CD4-positive, alpha-beta T cell treated with Interleukin-6 at 100 ng/mL for 8 hours (primary cell): Measurements from ENCODE around the gene SPRY2.
A peak's percentile ranks its signal among the peaks of the same experiment; 100 is the strongest.
"Not testable (repeated sequence)": the region's sequence is repeated elsewhere in the genome, so short reads cannot be mapped to it uniquely, and the experiment has no call there.

ENCODE experiments used
- DNase-seq: peaks from one replicate; pipeline ENCODE4 v3.0.0-alpha.2; 2020; ENCODE audit warnings: mixed read lengths, low spot score

Gene SPRY2

DNA sequence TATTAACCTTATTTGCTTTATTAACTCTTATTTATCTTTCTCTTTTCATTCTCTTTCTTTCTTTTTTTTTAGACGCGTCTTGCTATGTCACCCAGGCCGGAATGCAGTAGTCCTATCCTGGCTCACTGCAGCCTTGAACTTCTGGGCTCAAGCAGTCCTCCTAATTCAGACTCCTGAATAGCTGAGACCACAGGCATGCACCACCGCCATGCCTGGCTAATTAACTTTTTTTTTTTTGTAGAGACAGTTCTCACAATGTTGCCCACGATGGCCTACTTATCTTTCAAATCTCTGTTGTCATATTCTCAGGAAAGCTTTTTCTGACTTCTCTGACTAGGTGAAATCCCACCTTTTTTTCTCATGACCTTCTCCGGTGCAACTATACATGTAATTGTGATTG, 7.8 kb upstream of the SPRY2 start:
- DNase-seq = no peak

- no peak for DNase-seq
Observed at GRCh38 chr13:80348314-80348713, 7.4 kb upstream of the SPRY2 start.

- no peak for DNase-seq
Observed at GRCh38 chr13:80345771-80346510, 5.0 kb upstream of the SPRY2 start.

- DNase-seq = not testable (repeated sequence)
Observed at GRCh38 chr13:80344032-80344431, 3.1 kb upstream of the SPRY2 start.

GRCh38 chr13:80342471-80343371, 1.8 kb upstream of the SPRY2 start:
- peak; percentile 36 for DNase-seq

DNA sequence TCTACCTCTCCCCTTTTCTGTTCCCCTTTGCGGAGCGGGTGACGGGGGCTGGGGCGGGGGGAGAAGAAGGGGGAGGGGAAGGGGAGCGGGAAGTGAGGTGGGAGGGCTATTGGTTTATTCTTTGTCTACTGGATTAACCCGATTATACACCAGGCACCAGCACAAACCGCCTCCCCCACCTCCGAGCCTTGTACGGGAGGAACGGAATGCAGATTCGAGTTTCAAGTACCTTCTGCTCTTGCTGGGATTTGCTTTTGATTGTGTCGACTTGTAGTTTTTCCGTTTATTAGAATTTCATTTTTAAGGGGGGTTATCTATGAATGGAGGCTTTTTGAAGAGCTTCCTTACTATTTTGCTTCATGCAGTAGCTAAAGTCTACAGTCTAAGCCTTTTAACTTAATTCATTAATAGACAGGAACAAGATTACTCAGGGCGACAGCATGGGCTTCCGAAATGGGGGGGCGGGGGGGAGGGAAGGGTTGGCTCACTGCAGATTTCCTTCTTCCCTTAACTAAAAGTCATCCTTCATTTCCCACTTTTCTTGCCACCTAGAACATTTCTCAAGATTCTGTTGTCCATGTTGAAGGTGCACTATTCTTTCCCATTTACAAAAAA, 937 bp upstream of the SPRY2 start:
- DNase-seq = no peak

GRCh38 chr13:80340651-80341100, 250 bp downstream of the SPRY2 start:
- no peak for DNase-seq

DNA sequence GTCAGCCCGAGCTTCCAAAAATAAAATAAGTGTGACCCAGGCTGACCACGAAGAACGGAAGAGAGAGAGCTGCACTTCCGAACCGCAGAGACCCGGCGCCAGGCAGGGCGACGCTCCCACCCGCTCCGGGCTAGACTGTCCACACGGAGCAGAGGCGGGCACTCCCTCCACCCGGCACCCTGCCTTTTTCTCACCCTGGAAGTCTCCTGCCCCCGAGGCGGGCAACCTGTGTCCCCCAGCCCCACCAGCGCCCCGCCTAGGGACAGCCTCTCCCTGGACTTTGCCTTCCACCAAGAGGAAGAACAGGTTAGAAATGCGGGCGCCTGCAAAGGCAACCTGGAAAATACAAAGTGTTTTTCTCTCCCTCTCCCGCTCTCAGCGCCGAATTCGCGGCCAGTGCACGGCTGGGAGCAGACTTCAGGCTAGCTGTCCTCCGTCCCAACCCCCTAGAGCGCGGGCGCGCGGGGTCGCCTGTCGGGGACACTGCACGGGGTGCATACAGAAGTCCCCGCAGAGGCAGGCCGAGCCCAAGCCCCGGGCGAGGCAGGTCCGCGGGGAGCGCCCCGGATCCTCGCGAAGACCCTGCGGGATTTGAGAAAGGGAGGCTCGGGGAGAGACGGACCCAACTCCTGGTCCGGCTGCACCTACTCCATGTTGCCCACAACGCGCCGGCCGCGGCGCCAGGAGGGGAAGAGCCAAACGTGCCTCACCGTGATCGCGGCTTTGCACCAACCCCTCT, 845 bp downstream of the SPRY2 start:
- no peak for DNase-seq

DNA sequence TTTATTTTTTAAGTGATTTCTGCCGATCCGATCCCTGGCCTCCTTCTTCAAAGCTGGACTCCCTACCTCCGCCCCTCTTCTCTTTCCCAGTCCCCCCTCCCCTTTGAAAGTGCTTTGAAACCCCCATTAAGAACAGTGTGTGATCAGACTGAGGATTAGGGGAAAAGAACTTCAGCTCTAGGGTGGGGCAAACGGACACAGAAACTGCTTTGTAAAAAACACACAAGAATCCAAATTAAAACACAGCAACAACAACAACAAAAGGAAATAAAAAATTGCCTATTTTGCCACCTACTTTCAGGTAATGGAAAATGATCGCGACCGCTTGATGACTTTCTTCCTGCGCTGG, 1.4 kb downstream of the SPRY2 start:
- no peak for DNase-seq

DNA sequence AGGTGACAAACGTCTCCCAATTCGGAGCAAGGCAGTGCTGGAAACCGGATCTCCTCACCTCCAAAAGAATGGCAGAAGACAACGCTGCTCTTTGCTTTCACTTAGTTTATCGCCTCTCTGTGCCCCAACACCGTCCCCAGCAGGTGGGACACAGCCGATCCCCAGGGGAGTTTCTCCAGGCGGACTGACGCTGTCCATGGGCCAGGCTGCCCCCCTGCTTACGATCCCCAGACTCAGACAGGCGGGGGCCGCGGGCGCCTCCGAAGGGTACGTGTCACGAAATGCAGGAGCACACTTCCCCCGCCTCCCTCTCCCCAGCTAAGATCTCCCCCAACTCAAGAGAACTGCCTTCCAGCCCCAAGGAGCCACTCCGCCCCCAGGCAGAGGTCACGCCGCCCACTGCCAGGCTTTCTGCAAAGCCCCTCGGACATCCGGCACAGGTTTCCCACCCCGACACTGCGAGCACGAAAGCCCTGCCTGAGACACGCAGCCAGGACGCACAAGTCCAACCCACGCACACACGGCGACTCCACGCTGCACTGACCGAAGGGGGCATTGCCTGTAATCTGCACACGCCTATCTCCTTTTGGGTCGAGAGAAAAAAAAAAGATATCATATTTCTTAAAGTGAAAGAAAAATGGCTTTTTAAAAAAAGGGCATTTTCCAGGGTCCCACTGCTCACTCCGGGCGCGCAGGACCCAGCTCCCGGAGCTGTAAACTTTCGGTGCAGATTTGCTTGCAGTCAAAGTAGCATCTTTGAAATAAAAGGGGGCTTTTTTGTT, 2.0 kb downstream of the SPRY2 start:
- DNase-seq = no peak

DNA sequence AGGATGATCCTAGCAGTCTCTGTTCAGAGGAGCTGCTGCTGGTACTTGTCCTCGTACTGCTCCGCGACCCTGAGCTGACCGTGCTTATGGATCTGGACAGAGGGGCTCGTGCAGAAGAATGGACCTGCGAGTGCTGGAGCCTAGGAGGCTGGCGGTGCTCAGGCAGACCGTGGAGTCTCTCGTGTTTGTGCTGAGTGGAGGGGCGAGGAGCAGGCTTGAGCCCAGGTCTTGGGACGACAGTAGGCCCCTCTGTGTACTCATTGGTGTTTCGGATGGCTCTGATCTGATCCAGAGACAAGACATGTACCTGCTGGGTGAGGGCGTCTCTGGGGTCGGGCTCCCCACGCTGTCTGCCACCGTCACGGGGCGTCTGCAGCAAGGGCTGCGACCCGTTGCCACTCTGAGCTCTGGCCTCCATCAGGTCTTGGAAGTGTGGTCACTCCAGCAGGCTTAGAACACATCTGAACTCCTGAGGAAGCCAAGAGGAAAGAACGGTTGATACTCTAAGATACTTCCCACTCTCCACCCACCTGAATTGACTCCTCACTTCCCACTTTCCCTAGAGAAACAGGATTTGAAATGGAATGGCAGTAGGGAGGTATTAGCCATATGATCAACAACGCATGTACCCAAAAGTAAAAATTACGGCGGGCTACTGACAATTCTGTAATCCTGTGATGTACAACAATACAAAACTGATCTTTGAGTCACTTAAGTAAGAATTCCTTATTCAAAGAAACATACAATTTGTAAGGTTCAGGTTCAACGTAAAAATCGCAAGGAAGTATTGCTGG, 3.4 kb downstream of the SPRY2 start:
- no peak for DNase-seq

DNA sequence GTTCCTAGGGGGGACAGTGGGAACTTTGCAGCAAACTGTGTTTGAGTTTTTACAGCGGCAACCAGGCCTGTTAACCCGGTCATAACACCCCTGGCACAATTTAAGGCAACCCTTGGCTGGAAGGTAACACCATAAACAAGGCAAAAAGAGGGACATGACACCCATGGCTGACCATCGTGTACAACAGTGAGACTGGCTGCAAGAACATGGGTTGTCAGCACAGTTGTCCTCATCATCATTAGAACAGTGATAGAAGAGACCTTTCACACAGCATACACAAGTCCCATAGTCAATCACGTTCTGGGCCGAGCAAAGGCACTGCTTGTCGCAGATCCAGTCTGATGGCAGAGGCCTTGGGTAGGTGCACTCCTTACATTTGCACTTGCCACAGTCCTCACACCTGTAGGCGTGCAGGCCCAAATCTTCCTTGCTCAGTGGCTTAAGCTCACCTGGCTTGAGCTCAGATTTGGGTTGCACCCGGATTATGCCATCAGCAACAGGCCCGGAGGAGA, 4.1 kb downstream of the SPRY2 start:
- DNase-seq = no peak

DNA sequence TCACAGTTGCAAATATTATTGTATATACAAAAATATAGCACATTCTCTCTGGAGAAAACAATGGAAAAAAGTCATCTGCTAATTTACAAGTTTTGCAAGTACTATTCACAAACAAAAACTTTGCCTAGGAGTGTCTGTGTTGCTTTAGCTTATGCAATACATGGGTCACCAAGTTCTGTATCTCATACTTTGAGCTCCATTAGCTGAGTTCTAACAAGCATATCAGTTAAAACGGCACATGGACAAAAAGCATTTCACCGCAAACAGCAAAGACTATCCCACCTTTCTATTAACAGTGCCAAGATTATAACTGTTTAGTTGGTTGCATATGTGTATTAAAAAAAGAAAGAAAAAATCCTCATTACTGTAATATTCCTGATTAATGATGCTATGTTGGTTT, 4.6 kb downstream of the SPRY2 start:
- no peak for DNase-seq

DNA sequence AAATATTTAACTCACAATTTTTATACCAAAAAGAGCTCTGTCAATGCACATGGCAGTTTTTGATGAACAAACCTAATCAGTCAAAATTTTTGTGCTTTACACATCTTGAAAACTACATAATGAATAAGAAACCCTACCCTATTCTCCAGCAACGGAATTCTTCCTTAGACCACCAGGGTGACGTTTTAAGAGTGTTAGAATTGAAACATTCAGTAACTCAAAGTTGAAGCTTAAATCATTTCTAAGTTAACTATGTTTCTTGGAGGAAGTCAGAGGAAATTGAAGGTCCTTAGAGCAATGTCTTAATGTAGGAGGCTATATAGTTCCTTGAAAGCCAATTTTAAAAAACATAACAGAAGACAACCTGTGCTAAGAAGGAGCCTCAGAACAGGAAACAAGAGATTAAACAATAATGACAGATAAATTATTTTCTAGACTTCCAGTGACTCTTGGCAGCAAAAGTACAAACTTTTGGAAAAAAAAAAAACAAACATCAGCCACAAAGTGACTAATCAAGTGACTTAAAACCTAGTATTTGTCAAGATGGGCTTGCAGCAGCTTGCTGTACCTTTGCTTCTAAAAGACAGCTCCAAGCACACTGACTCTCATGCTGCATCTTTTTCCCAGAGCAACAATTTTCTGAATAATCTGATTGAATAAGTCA, 6.2 kb downstream of the SPRY2 start:
- DNase-seq = no peak

DNA sequence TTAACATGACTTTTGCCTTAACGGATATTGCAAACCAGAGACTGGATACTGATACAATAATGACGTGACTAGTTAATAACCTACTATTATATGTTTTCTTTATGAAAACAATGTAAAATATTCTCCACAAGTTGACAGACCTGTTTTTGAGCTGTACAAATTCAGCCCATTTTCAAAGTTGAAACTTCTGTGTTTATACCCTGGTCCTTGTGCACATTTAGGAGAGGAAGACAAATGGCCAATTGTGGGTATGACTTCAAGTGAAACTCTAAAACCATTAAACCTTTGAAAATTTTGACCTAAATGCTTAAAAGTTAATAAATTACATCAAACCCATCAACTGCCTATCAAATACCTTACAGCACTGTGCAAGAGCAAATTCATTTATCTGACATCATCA, 8.9 kb downstream of the SPRY2 start:
- no peak for DNase-seq

GRCh38 chr13:80329250-80329649, 11.7 kb downstream of the SPRY2 start:
- DNase-seq = no peak

- no peak for DNase-seq
Observed at GRCh38 chr13:80319004-80319403, 21.9 kb downstream of the SPRY2 start.

DNA sequence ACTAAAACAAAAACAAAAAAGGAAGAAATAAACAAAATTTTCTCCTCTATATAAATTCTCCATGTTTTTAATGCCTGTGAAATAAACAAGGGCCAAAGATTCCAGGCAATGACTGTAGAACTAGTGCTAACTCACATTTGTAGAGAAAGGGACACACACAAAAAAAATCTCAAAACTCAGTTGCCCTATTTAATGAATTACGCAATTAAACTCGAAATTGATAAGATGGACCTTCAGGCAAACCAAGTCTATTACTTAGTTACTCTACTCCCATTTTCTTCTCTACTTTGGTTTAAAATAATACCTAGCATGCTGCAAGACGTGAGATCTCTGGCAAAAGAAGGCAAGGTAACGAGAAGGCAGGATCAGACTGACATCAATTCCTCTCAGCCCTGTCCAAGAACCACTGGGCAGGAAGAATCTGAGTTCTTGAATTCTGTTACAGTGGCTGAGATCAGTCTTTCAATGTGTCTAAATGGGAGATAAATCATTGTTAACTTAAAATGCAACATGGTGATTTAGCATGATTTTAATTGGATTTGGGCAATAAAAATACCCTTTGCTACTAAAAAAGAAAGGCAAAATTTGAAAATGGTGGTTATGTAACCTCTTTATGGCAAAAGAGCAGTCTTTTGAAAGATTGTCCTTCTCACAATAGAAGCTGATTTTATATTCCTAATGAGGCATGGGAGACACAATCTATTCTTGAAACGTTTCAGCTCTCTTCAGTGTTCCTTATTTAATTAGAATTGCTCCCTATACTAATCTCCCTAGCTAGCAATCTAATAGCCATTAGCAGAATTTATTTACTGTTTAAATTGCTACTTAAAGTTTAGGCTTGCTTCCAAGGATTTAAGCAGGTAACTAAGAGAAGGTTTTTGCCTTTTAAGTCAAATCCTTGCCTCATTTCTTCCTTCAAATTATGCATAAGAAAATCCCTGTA, 25.9 kb downstream of the SPRY2 start:
- no peak for DNase-seq
